K562 (cell line): ENCODE data around the gene IPO11. TPM values are rescaled to one million over a fixed set of nuclear protein-coding genes. Genes with fewer than 3 reads are reported as not detected.

Source experiments
- ATAC-seq: fragments of 200-7000 bp; cut with Tn5 transposase; 3 replicates; pipeline ENCODE4 v1.9.1; 2020; ENCODE audit warnings: moderate library complexity
- BruUV-seq: library from RNA; stranded (reverse); fragments of 400-500 nt; replicated peaks from 2 replicates; lab custom pipeline; 2021; lab: Mats Ljungman, UMichigan
- CTCF ChIA-PET: fragments of 300-600 bp; formaldehyde crosslinking; extraction: SDS; loops from one replicate; lab custom pipeline; 2021; ENCODE audit warnings: low intra/inter-chr PET ratio; lab: Yijun Ruan, JAX
- POLR2A ChIA-PET: fragments of 300-600, 350-650 bp; sonication (Branson Sonifier 250); formaldehyde crosslinking; extraction: SDS; loops from one replicate; lab custom pipeline; 2021; ENCODE audit warnings: antibody characterized with exemption, inconsistent platforms; lab: Yijun Ruan, JAX
- DNase-seq, 4 experiments: peaks; one replicate each; pipeline versions ENCODE4 v3.0.0 to v3.0.0-alpha.2; 2011 to 2018; ENCODE audit warnings: low spot score in 3 of 4, mixed read lengths in 3 of 4; ENCODE audit errors: extremely low read depth in 1 of 4
- FAIRE-seq: peaks from 2 replicates; lab custom pipeline; 2011; peaks lifted over from hg19 to GRCh38; lab: Jason Lieb, UNC
- H2AFZ ChIP-seq: 2 replicates; pipeline ENCODE4 v1.6.0; 2011; ENCODE audit warnings: low read depth, low read length, control low read depth, inconsistent platforms
- H3K27ac ChIP-seq: fragments of 200-600 bp; 3 replicates; pipeline ENCODE4 v1.8.0; 2011; ENCODE audit warnings: low read depth, mild to moderate bottlenecking, control low read depth, inconsistent platforms, low read length, moderate library complexity, mixed read lengths; ENCODE audit errors: extremely low read depth
- H3K27me3 ChIP-seq, 2 experiments: fragments of 300-600 bp in 1 of 2; 2 replicates in 1 of 2; 3 replicates in 1 of 2; pipeline versions ENCODE4 v1.6.0 to v1.8.0; 2011; ENCODE audit warnings: inconsistent platforms in 2 of 2, low read length in 2 of 2, mild to moderate bottlenecking in 1 of 2, mixed read lengths in 1 of 2, moderate library complexity in 1 of 2; ENCODE audit not compliant: control insufficient read depth in 2 of 2, insufficient read depth in 2 of 2
- H3K36me3 ChIP-seq: fragments of 300-600 bp; 3 replicates; pipeline ENCODE4 v1.8.0; 2011; ENCODE audit warnings: mild to moderate bottlenecking, low read length, inconsistent platforms; ENCODE audit not compliant: control insufficient read depth, insufficient read depth
- H3K4me1 ChIP-seq, 2 experiments: fragments of 200-600 bp in 1 of 2; replicated peaks in 1 of 2; 2 replicates in 1 of 2; 3 replicates in 1 of 2; pipeline versions ENCODE4 v1.5.1 to v1.8.0; 2011; ENCODE audit warnings: inconsistent platforms in 2 of 2, low read length in 2 of 2, mild to moderate bottlenecking in 1 of 2, mixed read lengths in 1 of 2, moderate library complexity in 1 of 2; ENCODE audit not compliant: control insufficient read depth in 2 of 2, insufficient read depth in 2 of 2
- H3K4me2 ChIP-seq: 2 replicates; pipeline ENCODE4 v1.6.1; 2011; ENCODE audit warnings: low read length, control low read depth, inconsistent platforms, mixed read lengths; ENCODE audit not compliant: insufficient read depth
- H3K4me3 ChIP-seq: fragments of 200-600 bp; sonication (generic), shearing (Covaris generic); 2 replicates; pipeline ENCODE4 v1.5.1; 2016; ENCODE audit warnings: control low read depth, inconsistent platforms
- H3K79me2 ChIP-seq: fragments of 200-600 bp; 3 replicates; pipeline ENCODE4 v1.8.0; 2011; ENCODE audit warnings: low read length, inconsistent platforms; ENCODE audit not compliant: control insufficient read depth, insufficient read depth
- H3K9ac ChIP-seq, 2 experiments: 2 replicates each; pipeline versions ENCODE4 v1.6.0 to v1.6.1; 2011; ENCODE audit warnings: low read depth in 2 of 2, low read length in 2 of 2, control low read depth in 1 of 2, inconsistent platforms in 1 of 2, mild to moderate bottlenecking in 1 of 2, mixed read lengths in 1 of 2; ENCODE audit not compliant: insufficient read depth in 1 of 2
- H3K9me1 ChIP-seq: one replicate; pipeline ENCODE4 v1.6.0; 2011; ENCODE audit warnings: inconsistent platforms, mild to moderate bottlenecking, low read length, moderate library complexity; ENCODE audit not compliant: control insufficient read depth, insufficient read depth
- H3K9me3 ChIP-seq: replicated peaks from 2 replicates; pipeline ENCODE4 v1.5.1; 2011; ENCODE audit warnings: low read depth, low read length, inconsistent platforms; ENCODE audit not compliant: control insufficient read depth, insufficient read depth
- H4K20me1 ChIP-seq: replicated peaks from 2 replicates; pipeline ENCODE4 v1.6.1; 2011; ENCODE audit warnings: low read length, inconsistent platforms, mixed read lengths; ENCODE audit not compliant: control insufficient read depth, insufficient read depth
- C11orf30 ChIP-seq: fragments of 450-650 bp; IDR thresholded peaks from 2 replicates; pipeline ENCODE4 v1.6.1; 2016; ENCODE audit warnings: low read depth, mild to moderate bottlenecking
- MEIS2 ChIP-seq: fragments of 450-650 bp; IDR thresholded peaks from 2 replicates; pipeline ENCODE4 v1.6.1; 2014; ENCODE audit warnings: mild to moderate bottlenecking; ENCODE audit not compliant: partially characterized antibody
- MIER1 ChIP-seq: fragments of 450-650 bp; IDR thresholded peaks from 2 replicates; pipeline ENCODE4 v1.6.1; 2016; ENCODE audit warnings: antibody characterized with exemption, mild to moderate bottlenecking, low read depth
- SMC3 ChIP-seq: conservative IDR thresholded peaks from 2 replicates; pipeline ENCODE4 v1.6.1; 2011; ENCODE audit warnings: low read depth, low read length, improper control_type of control experiment; ENCODE audit not compliant: insufficient read depth
- ZNF316 ChIP-seq: fragments of 450-650 bp; IDR thresholded peaks from 2 replicates; pipeline ENCODE4 v1.6.1; 2016
- WGBS: fragments of 100-300 bp; shearing (Covaris generic); methylation state at CpG from one replicate; pipeline ENCODE4 v1.1.6; 2016; ENCODE audit warnings: low coverage, mixed read lengths; ENCODE audit not compliant: insufficient coverage; ENCODE audit errors: missing lambda C conversion rate; 5-methylcytosine and 5-hydroxymethylcytosine counted together
- in situ Hi-C: fragments of 300-500 bp; cut with MboI; formaldehyde crosslinking; loops from 4 replicates; pipeline ENCODE4 v1.15.0; 2018; ENCODE audit warnings: inconsistent platforms, mixed read lengths
- intact Hi-C: fragments of 100-400 bp; cut with micrococcal nuclease; formaldehyde crosslinking; loops from 2 replicates; pipeline ENCODE4 v1.14.2; 2022
- polyA plus RNA-seq, 8 experiments: library from polyadenylated mRNA; depleted of rRNA in 4 of 8; stranded (reverse) in 5 of 8; unstranded in 3 of 8; fragments of >200 nt; fragmentation: Nextera tagmentation in 2 of 8; fragmentation: Illumina TruSeq in 1 of 8; extraction: Ambion mirVana in 2 of 8; extraction: Trizol in 1 of 8; gene quantifications; 2 replicates each; pipeline versions ENCODE4 v1.2.1 to v1.2.3, GENCODE V29; 2011 to 2014; ENCODE audit warnings: inconsistent platforms in 1 of 8, missing spikeins in 1 of 8
- total RNA-seq, 7 experiments: library from RNA; depleted of rRNA in 6 of 7; stranded (reverse); fragments of >200 nt in 6 of 7; fragmentation: Illumina TruSeq in 2 of 7; extraction: Trizol in 2 of 7; gene quantifications; 2 replicates each; pipeline versions ENCODE4 v1.2.1 to v1.2.3, GENCODE V29; 2011 to 2021; ENCODE audit warnings: low replicate concordance in 1 of 7

IPO11 gene
- total and polyA plus RNA-seq, 9 of the 15 experiments (the other 6 are each of a cell fraction or from before 2014, with no cell fraction given) = 38.7 to 96.0 (median 70.9) TPM

DNA sequence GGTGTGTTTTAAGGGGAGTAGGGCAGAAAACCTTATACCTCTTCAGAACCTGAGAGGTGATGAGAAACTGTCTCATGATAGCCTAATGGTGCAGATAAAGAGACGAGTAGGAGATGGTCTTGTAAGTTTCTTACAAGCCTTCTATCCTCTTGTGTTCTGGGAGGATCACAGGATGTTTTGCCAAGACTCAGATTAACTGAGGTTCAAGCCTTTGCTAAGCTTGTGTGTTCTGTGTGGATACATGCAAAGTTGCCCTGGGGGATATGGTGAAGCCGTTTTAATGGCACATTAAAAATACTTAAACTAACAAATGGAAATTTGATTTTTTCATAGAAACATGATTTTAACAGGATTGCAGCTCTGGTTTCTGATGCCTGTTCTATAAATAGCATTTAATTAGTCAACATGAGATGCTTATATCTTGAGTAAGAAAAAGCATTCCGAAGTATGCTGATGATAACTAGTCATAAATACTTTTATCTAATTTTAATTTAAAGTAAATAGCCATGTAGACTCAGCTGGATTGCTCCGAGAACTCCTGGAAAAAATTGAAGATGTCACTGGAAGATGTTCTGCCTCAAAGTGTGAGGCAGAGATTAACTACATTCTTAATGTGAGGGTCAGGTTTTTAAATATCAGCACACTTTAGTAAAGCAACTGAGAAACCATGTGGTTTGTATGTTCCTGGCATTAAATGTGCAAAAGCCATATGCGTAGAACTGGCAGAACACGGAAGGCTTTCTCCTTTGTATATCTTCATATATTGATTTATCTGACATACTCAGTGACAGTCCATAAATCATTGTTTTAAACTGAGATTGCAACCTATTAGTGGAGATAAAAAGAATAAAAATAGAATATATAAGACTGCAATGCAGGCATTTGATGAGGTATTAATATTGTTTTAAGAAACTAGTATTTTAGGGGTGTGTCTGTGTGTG, 53.7 kb downstream of the IPO11 start:
- FAIRE-seq (peak; percentile 60), ATAC-seq (no peak)
- Histone ChIP-seq H3K9me1 (no peaks in the 10 kb centered on the region), H3K79me2 (peaks cover 32% of the 10 kb centered on the region)
- ChIA-PET POLR2A (interaction anchor here (0.6 to 2.7 kb wide), 4 partner anchors 8 to 1284 kb away, joined by 3 to 7 read pairs (median 4); no protein-coding TSS in a partner anchor), CTCF (no interaction called here)
- TF ChIP-seq MEIS2 = peak; percentile 15
- no peak for TF ChIP-seq MIER1
- TF ChIP-seq, all 486 proteins: peak for 1
- Histone ChIP-seq H3K9ac (no peak overlapping the region), H3K4me1 (no peaks in the 10 kb centered on the region), H3K36me3 (peaks cover 60% of the 10 kb centered on the region), H3K27ac (no peak overlapping the region), H3K27me3 (no peaks in the 10 kb centered on the region), H3K4me3 (no peak overlapping the region), H3K9me3 (no peaks in the 10 kb centered on the region), H2AFZ (no peak overlapping the region), H3K4me2 (no peak overlapping the region), H4K20me1 (no peaks in the 10 kb centered on the region)
- WGBS = 80% methylated on average over 6 of the region's 6 CpGs
- DNase-seq = no peak
- intact Hi-C loops (no loop called here), in situ Hi-C loops (no loop called here)
- BruUV-seq = no TSS peak

DNA sequence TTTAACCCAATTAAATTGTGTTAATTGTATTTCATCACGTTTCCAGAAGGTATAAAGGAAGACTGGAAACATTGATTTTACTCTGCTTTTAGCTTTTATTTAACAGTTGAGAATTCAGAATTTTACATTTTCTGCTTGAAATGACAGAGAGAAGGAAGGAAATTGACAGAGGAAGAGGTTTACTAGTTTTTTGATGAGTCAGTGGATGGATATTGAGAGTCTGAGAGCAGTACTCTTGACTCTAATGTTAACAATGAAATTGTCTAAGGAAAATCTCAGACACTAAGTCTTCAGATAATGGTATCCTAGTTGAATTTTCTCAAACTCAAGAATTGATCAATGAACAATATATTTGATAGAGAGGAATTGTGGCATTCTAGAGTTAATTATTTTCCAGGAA, 60.6 kb downstream of the IPO11 start:
- FAIRE-seq (no peak), ATAC-seq (no peak), DNase-seq (no peak)
- Histone ChIP-seq H3K36me3 (peaks cover 71% of the 10 kb centered on the region), H3K4me3 (no peak overlapping the region), H3K79me2 (peaks cover 4% of the 10 kb centered on the region; the same call in 1 of the 3 replicates), H3K4me1 (peaks cover 0 to 5% of the 10 kb centered on the region in 2 experiments; a peak in 1 of 5 replicates), H3K9me1 (no peaks in the 10 kb centered on the region), H3K4me2 (no peak overlapping the region), H3K9ac (no peak overlapping the region), H3K27me3 (no peaks in the 10 kb centered on the region), H3K27ac (no peak overlapping the region), H4K20me1 (no peaks in the 10 kb centered on the region), H2AFZ (no peak overlapping the region), H3K9me3 (no peaks in the 10 kb centered on the region)
- intact Hi-C loops = no loop called here
- CTCF ChIA-PET = no interaction called here
- TF ChIP-seq SMC3 (no peak), C11orf30 (peak; percentile 28; the same call in 1 of the 2 replicates), ZNF316 (peak; percentile 61)
- in situ Hi-C loops = no loop called here
- POLR2A ChIA-PET = no interaction called here
- no TSS peak for BruUV-seq
- WGBS = 67% methylated on average over 1 of the region's 1 CpG
